ENCODE results near the gene TTC7B.

Gene TTC7B

GRCh38 chr14:90703841-90704737 is 112.1 kb downstream of the TTC7B start:
- no peak for DNase-seq (ENCODE audit: low spot score)

GRCh38 chr14:90700933-90701776 is 115.1 kb downstream of the TTC7B start:
- DNase-seq (ENCODE audit: low spot score): no peak

GRCh38 chr14:90699016-90699415 is 117.2 kb downstream of the TTC7B start:
- DNase-seq (ENCODE audit: low spot score): no peak

GRCh38 chr14:90698379-90698869 is 117.8 kb downstream of the TTC7B start:
- no peak for DNase-seq (ENCODE audit: low spot score)

GRCh38 chr14:90697577-90698206 is 118.5 kb downstream of the TTC7B start:
- DNase-seq (ENCODE audit: low spot score): peak; percentile 74

- DNase-seq (ENCODE audit: low spot score): no peak
These were observed 119.1 kb downstream of the TTC7B start for GRCh38 chr14:90697132-90697531.

GRCh38 chr14:90696720-90697119 is 119.5 kb downstream of the TTC7B start:
- no peak for DNase-seq (ENCODE audit: low spot score)

- DNase-seq (ENCODE audit: low spot score): no peak
These were observed 120.1 kb downstream of the TTC7B start for GRCh38 chr14:90695997-90696660.

GRCh38 chr14:90693413-90693812 is 122.8 kb downstream of the TTC7B start:
- no peak for DNase-seq (ENCODE audit: low spot score)

- no peak for DNase-seq (ENCODE audit: low spot score)
These were observed 123.4 kb downstream of the TTC7B start for GRCh38 chr14:90692826-90693225.

GRCh38 chr14:90692061-90692460 is 124.2 kb downstream of the TTC7B start:
- DNase-seq (ENCODE audit: low spot score): no peak

GRCh38 chr14:90691627-90692026 is 124.6 kb downstream of the TTC7B start:
- no peak for DNase-seq (ENCODE audit: low spot score)

GRCh38 chr14:90687680-90688079 is 128.6 kb downstream of the TTC7B start:
- no peak for DNase-seq (ENCODE audit: low spot score)

GRCh38 chr14:90682615-90683014 is 133.6 kb downstream of the TTC7B start:
- no peak for DNase-seq (ENCODE audit: low spot score)

- no peak for DNase-seq (ENCODE audit: low spot score)
These were observed 134.3 kb downstream of the TTC7B start for GRCh38 chr14:90681929-90682328.

GRCh38 chr14:90678846-90679362 is 137.3 kb downstream of the TTC7B start:
- DNase-seq (ENCODE audit: low spot score): no peak

GRCh38 chr14:90678420-90678819 is 137.8 kb downstream of the TTC7B start:
- no peak for DNase-seq (ENCODE audit: low spot score)

GRCh38 chr14:90677484-90678050 is 138.7 kb downstream of the TTC7B start:
- peak; percentile 14 for DNase-seq (ENCODE audit: low spot score)

- no peak for DNase-seq (ENCODE audit: low spot score)
These were observed 139.3 kb downstream of the TTC7B start for GRCh38 chr14:90676912-90677311.

GRCh38 chr14:90676356-90676755 is 139.9 kb downstream of the TTC7B start:
- no peak for DNase-seq (ENCODE audit: low spot score)

- no peak for DNase-seq (ENCODE audit: low spot score)
These were observed 140.8 kb downstream of the TTC7B start for GRCh38 chr14:90675399-90675798.
